NCI-H446 (cell line): ENCODE results near the gene PARM1.
A peak's percentile ranks its signal among the peaks of the same experiment; 100 is the strongest.

Experiments used
- DNase-seq, 2 experiments: peaks; one replicate each; lab custom pipeline; 2025; lab: John Stamatoyannopoulos, UW

Gene PARM1, protein sequence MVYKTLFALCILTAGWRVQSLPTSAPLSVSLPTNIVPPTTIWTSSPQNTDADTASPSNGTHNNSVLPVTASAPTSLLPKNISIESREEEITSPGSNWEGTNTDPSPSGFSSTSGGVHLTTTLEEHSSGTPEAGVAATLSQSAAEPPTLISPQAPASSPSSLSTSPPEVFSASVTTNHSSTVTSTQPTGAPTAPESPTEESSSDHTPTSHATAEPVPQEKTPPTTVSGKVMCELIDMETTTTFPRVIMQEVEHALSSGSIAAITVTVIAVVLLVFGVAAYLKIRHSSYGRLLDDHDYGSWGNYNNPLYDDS

DNA sequence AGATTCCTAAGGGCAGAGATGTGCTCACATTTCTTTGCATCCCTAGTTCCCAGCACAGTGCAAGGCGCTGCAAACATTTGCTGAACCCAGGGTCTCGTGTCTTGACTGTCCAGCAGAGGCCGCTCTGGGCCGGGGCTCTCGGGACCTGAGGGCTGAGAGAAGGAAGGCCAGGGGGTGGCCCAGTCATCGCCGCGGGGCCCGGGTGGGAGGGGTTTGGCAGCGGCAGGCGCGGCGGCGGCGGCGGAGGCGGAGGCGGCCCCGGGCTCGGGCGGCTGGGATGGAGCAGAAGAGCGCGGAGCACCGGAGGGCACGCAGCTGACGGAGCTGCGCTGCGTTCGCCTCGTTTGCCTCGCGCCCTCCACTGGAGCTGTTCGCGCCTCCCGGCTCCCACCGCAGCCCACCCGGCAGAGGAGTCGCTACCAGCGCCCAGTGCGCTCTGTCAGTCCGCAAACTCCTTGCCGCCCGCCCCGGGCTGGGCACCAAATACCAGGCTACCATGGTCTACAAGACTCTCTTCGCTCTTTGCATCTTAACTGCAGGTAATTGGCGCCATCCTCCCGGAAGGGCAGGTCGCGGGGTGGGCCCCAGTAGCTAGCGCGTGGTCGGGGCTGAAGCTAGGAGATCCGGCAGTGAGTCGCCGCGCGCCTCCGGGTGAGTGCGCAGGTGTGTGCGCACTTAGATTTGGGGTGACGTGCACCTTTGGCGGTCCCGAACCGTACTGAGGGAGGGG, at the start of gene PARM1:
PARM1 (plus strand) TSS at position 285 of the 730 bp plus-strand sequence; CDS start at position 497, 212 bp downstream.
- DNase-seq: peak; percentile 40 to 89

- no peak for DNase-seq
Observed at GRCh38 chr4:74884266-74884665, 48.6 kb upstream of the PARM1 start.

GRCh38 chr4:74886484-74886883, 46.4 kb upstream of the PARM1 start:
- peak; percentile 36 to 82 for DNase-seq

GRCh38 chr4:74890341-74890740, 42.6 kb upstream of the PARM1 start:
- DNase-seq: peak; percentile 58 to 83

DNA sequence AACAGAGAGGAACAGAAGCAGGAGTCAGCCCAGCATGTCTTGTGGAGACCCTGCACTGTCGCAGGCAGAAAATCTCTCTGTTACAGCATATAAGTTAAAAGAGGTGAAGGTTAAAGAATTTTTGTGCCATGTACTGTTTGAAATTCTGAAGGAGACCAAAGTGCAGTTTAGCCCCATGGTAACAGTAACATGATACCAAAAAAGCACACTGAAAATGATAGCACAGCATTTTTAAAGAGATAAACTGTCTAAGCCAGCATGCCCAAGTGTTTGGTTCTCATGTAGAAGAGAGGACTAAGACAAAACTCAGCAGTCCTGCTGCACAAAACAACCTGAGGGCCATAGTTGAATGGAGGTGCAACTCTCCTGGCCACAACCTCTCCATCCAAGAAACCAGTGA, 41.9 kb upstream of the PARM1 start:
- DNase-seq: no peak

DNA sequence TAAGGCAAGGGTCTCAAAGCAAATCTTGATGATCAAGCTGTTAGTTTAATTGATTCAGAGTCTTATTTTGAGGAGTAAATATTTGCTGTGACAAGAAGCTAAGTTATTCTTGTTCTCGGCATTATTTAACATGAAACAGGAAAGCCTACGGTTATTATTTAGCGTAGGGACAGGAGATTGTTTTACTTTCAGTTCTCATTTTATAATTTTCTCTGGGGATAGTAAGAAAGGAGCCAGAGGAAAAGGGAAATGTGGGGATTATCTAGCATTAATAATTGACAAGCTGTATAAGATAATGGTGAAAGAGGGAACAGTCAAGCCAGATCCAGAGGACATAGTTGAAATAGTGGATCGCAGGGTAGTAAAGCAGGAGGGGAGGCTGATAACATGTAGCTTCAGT, 39.7 kb upstream of the PARM1 start:
- DNase-seq: no peak

- no peak for DNase-seq
Observed at GRCh38 chr4:74896595-74896994, 36.3 kb upstream of the PARM1 start.

GRCh38 chr4:74897386-74897785, 35.5 kb upstream of the PARM1 start:
- no peak for DNase-seq

GRCh38 chr4:74900862-74901261, 32.1 kb upstream of the PARM1 start:
- no peak for DNase-seq

DNA sequence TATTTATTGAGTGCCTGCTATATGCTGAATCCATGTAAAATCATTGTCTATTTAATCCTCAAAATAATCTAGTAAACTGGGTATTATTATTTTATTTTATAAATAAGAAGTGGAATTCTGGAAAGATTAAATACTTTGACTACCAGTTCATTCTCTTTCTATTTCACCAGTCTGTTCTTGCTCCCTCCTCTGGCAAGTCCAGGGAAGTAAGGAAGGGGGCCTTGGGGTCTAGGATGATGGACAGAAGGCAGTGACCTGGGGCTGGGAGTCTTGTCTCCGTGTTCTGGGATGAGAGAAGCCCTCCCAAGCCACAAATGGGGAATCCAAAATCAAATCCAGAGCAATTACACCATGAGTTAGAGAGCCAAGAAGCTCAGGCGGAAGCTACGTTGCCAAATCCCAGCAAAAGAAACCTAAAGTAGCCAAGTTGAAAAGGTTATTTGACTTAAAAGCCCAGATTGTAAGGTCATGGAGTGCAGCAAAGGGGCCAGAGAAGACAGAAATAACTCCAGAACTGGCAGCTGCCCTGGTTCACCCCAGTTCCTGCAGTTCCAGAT, 28.3 kb upstream of the PARM1 start:
- no peak for DNase-seq

DNA sequence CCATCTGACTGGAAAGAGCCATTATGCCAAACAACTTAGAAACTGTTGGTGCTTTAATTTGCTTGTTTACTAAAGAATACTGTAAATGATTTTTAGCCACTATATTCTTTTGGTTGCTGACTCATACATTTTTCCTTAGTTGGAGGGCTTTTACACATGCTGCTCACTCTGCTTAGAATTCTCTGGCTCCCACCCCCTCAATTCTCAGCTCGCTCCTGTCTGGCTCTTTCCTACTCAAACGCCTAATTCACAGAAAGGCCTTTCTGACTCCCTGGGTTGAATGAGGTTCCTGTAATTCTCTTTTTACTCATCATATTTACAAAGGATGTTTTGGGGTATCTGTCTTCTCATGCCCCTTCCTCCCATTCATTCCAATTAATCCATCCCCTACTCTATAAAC, 26.1 kb upstream of the PARM1 start:
- no peak for DNase-seq

DNA sequence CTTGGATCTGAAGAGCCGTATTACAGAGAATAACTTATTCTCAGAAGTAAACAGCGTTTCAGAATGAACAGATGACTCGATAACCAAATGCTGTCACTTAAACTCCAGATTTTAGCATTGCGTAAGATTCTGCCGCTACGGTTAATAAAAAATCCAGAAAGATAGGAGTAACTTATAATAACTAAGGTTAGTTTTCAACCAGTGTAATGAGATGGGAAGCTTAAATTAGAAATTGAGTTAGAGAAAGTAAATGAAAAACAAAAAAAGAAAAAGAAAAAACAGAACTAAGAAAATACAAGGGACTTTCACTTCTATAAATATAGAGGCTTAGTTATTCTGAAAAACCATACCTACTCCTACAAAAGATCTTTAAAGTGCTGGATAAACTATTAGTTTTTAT, 13.1 kb upstream of the PARM1 start:
- DNase-seq: no peak

DNA sequence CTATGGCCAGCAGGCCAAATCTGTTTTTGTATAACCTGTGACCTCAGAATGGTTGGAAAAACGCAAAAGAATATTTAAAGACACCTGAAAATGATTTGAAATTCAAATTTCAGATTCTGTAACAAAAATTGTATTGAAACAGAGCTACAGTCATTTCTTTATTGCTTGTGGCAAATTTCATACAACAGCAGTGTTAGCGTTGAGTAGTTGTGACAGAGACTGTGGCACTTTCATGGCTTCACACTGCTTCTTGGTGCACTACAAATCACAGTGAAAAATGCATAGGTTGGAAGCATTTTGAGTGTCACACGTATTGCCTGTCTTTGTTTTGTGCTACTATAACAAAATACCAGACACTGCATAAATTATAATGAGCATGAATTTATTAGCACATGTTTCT, 12.2 kb upstream of the PARM1 start:
- no peak for DNase-seq

- no peak for DNase-seq
Observed at GRCh38 chr4:74921490-74921889, 11.4 kb upstream of the PARM1 start.

DNA sequence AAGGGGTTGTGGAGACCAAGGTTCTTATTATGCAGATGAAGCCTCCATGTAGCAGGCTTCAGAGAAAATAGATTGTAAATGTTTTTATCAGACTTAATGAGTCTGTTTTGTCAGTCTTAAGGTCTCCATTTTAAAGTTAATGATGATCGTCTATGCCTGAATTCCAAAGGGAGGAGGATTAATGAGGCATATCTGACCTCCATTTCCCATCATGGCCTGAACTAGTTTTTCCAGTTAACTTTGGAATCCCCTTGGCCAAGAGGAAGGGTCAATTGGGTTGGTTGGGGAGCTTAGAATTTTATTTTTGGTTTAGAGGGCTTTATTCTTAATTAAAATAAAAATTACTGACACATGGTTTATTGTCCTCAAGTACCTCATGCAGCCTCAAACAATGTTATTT, 6.9 kb upstream of the PARM1 start:
- DNase-seq: no peak

- DNase-seq: no peak
Observed at GRCh38 chr4:74930162-74930561, 2.8 kb upstream of the PARM1 start.

DNA sequence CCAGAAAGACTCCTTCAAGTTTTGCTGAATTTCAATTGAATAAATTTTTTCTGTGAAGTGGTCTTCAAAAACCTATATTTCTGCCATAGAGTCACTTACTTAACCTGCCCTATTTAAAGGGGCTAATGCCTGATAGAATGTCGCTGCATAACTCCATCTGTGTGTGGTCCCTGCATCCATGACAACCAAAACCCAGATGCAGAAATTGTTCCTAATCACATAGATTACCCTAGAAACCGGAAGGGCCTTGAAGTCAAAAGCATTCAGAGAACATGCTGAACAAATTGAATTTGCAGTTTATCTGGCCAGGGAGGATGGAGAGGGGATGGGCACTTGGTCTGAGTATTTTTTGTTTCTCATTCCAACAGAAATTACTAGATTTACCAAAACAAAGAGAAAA, 1.5 kb upstream of the PARM1 start:
- no peak for DNase-seq

DNA sequence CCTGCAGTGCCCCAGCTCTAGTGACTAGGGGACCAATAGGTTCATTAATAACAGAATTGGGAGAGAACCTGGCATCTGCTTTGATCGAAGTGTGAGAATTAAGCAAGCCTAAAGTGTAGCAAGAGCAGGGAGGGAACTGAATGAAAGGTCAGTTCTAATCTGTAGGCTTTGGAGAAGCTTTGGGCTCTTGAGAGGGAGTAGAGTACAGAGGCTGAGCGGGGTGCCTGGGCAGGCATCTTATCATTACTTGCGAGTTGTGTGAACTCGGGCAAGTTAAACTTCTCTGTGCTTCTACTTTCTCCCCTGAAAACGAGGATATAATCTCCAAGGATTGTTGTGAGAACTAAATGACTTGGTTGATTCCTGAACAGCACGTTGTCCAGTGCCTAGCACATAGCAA, 906 bp upstream of the PARM1 start:
- no peak for DNase-seq

DNA sequence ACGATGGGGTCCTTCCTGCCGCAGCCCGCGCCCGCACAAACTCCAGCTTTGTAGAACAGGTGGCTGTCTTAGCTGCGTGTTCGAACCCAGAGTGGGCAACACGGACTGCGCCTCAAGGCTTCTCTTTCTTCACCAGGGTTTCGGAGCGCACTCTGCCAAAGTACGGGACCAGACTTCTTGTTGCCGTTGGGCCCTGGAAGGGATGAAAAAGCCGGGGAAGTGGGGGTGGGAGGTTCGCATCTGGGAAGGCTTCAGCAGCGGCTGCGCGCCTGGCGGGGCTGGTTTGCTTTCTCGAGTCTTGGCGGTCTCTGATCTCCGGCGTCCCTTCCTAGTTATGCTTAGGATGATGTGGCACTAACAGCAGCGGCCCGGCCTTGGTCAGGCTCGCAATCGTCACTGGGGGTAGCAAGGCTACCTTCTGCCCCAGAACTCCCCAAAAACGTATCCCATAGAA, 673 bp downstream of the PARM1 start:
- DNase-seq: peak in 1 of 2 experiments; percentile 36

DNA sequence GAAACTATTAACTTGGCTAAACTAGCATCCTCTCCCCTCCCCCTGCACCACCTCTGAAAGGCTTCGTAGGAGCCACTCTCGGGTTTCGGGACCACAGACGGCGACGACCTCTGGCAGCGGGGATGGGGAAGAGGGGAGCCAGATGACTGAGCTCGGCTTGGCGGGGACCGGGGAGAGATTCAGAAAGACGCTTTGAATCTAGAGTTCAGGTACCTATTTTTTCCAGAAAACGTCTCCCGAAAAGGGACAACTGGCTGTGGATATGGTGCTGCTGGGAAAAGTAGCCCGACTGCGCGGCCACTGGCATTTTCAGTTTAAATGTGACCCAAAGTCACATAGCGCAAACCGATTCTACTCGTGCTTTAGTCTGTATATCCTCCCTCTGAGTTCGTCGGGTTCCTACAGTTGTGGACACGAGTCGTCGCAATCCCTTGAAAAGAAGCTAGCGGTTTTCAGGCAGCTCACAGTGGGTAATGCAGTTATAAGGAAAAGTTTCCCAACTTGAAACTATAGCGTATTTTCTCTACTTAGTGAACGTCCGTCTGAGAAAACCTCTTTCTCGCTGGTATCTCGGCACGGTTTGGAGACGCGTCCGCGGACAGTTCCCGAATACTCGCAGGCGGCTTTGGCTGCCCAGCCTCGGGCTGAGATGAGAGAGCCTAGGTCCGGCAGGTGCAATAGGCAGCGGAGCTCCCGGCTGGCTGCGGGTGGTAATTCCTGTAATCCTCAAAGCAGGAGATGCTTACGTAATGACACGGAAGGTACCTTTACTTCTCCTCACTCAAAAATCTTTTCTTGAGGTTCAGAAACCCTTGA, 1.3 kb downstream of the PARM1 start:
- DNase-seq: peak in 1 of 2 experiments; percentile 32

- peak in 1 of 2 experiments; percentile 4 for DNase-seq
Observed at GRCh38 chr4:74934888-74935287, 2.0 kb downstream of the PARM1 start.

- no peak for DNase-seq
Observed at GRCh38 chr4:74941123-74941522, 8.2 kb downstream of the PARM1 start.
